AG20443 (cell line): ENCODE data around the gene TDRD10.
A peak's percentile ranks its signal among the peaks of the same experiment; 100 is the strongest.

ENCODE experiments used
- DNase-seq: peaks from one replicate; pipeline ENCODE4 v3.0.0; 2012; ENCODE audit warnings: low spot score, mixed read lengths

TDRD10 gene

DNA sequence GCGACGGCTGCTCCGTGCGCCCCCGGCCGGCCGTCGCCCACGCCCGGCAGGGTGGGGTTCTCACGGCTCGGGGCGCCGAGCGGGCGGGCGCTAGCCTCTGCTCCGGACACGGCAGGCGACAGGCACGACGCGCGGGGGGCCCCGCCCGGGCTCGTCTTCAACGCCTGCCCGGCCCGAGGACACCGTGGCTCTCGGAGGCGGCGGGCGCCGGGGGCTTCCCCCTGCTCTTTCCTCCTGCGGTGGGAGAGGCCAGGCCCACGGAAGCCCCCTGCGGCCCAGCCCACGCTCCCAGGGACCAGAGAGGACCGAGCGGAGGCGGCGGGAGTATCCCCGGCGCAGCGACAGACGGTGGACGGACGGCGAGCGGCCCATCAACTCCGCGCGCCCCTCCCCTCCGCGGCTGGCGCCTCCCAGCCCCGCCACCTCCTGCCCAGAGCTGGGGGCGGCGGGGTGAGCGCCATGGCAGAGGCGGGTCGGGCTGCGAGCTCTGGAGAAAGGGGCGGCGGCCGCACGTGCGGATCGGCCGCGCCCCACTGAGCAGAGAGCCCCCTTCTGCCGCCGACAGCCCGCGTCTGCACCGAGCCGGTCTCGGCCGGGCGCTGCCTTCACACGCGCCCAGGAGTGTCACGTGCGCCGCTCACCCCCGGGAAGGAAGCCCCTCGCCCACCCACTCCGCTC lies at the start of gene TDRD10, which contains the start of gene SHE:
TSS of gene TDRD10 (plus strand) at position 154 of the 678 bp plus-strand sequence. CDS start 4,685 bp downstream, outside the sequence.
TSS of gene SHE (minus strand) at position 347 of the 678 bp plus-strand sequence. CDS start 386 bp downstream, outside the sequence.
- peak; percentile 43 for DNase-seq

DNA sequence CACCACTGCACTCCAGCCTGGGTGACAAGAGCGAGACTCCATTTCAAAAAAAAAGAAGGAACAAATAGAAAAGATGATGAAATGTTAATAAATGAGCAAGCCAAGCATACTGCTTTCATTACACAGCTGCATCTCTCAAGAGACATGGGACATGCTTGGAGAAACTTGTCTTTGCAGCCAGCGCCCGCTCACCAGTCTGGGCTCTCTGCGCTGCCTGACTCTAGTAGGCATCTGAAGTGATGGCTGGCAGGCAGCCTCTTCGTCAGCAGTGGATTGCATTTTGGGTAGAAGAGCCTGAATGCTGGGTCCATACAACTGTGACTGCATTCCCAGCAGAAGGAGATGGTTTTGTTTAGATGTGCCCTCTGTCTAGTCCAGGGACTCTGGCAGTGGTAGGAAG lies 48.9 kb upstream of the TDRD10 start:
- peak; percentile 43 for DNase-seq

DNA sequence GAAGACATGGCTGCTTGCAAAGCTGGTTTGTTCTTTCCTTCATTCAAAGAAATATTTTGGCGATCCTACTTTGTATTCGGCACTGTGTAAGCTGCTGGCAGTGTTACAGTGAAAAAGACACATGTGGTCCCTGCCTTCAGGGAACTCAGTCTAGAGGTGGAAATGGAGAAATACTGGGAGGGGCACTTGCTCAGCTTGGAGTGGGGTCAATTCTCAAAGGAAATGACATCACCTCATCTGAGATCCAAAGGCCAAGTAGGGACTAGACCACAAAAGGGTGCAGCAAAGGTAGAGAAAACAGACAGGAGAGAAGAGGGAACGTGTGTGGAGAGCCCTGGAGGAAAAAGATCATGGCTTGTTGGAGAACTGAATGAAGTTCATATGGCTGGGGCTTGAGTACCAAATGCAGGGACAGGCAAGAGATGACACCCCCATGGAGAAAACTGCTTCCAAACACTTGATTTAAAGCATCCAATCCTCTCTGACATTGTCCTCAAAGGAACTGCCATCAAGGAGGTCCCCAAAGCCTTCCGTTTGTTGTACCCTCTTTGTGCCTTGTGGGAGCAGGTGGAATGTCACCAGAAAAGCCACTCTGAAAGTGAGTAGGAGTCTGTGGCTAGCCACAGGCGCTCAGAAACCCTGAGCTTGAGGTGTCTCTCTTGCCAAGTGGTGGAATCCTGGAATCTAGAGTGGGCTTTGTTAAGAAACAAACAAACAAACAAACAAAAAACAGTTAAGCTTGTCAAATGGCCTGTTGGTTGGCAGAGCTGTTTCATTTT lies 48.3 kb upstream of the TDRD10 start:
- DNase-seq: peak; percentile 75

DNA sequence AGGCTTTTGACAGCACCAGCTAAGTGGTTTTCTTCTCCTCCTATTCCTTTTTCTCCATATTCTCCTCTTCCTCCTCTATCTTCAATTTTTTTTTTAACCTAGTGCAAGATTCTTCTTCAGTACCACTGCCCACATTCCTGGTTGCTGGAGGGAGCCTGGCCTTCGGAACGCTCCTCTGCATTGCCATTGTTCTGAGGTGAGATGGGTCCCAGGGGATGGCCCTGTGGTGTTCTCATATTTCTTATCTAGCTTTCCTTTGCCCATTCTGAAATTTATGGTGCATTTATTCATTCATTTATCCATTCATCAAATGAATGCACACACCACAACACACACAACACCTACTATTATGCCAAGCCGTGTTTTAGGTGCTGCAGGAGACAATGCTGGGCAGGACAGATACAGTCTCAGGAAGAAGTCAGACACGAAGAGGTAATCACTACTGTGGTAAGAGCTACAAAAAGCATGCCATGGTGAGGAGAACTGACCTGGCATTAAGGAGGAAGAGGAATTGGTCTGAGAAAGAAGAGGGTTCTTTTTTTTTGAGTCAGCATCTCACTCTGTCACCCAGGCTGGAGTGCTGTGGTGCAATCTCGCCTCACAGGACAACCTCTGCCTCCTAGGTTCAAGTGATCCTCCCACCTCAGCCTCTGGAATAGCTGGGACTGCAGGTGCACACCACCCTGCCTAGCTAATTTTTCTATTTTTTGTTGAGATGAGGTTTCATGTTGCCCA lies 47.5 kb upstream of the TDRD10 start:
- no peak for DNase-seq

DNA sequence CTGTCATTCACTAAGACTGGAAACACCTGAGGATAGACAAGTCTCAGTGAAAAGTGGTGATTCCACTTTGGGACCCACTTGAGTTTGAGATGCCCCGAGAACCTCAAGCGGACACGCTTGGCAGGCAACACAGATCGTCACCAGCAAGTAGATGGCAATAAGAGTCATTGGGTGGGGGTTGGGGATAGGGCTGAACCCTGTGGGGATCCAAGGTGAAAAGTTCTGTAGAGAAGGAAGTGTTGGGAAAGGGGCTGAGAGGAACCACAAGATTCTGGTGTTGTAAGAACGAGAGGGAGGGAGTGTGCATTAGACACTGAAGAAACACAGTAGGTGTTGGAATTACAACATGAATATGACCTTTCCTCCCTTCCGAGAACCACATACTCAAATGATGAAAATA lies 45.4 kb upstream of the TDRD10 start:
- no peak for DNase-seq

- DNase-seq: no peak
Measured at GRCh38 chr1:154459080-154459479, 42.9 kb upstream of the TDRD10 start.

GRCh38 chr1:154460695-154461260 lies 41.2 kb upstream of the TDRD10 start:
- no peak for DNase-seq

DNA sequence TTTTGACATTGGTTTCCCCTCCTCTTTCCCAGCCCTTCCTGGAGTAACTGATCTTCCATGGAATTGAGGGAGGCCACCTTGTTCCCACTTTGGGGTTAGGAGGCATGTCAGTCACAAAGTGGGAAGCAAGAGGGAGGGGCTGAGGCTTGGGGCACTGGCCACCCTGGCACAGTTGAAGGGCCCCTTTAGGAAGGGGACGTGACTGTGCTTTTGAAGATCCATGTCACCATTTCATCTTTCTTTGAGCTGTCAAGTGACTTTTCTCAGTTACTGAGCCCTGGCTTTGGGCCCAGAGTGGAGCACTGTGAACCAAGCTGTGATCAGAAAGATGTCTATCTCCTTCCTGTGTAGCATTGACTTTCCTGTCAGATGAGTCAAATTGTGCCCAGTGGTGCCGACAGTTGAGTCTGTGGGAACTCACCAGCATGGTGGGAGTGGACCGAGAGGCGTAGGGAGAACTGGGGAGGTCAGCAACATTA lies 38.5 kb upstream of the TDRD10 start:
- DNase-seq: no peak

DNA sequence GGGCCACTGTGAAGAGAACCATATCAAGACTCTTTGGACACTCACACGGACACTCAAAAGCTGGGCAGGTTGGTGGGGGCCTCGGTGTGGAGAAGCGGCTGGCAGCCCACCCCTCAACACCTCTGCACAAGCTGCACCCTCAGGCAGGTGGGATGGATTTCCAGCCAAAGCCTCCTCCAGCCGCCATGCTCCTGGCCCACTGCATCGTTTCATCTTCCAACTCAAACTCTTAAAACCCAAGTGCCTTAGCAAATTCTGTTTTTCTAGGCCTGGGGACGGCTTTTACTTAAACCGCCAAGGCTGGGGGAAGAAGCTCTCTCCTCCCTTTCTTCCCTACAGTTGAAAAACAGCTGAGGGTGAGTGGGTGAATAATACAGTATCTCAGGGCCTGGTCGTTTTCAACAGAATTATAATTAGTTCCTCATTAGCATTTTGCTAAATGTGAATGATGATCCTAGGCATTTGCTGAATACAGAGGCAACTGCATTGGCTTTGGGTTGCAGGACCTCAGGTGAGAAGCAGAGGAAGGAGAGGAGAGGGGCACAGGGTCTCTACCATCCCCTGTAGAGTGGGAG lies 36.3 kb upstream of the TDRD10 start:
- no peak for DNase-seq

GRCh38 chr1:154466206-154466605 lies 35.8 kb upstream of the TDRD10 start:
- no peak for DNase-seq

- DNase-seq: peak; percentile 24
Measured at GRCh38 chr1:154466921-154467417, 35.0 kb upstream of the TDRD10 start.

DNA sequence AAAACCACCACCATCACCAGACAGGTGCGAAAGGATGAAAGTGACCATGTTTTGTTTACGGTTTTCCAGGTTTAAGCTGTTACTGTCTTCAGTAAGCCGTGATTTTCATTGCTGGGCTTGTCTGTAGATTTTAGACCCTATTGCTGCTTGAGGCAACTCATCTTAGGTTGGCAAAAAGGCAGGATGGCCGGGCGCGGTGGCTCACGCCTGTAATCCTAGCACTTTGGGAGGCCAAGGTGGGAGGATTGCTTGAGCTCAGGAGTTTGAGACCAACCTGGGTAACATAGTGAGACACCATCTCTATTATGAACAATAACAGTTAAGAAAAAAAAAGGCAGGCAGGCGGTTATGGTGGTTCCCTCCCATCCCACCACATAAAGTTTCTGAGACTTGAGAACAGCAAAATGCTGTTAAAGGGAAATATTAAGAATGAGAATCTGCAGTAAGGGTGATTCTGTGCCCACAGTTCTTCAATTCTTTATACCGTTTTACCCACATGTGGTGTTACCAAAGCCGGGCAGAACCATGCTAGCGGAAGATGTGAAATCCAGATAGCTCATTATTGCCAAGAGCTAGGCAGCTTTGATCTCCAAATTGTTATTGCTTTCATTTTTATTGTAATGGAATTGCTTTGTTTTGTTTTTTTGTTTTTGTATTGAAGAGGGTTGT lies 34.5 kb upstream of the TDRD10 start:
- DNase-seq: no peak

- no peak for DNase-seq
Measured at GRCh38 chr1:154468535-154469250, 33.3 kb upstream of the TDRD10 start.

DNA sequence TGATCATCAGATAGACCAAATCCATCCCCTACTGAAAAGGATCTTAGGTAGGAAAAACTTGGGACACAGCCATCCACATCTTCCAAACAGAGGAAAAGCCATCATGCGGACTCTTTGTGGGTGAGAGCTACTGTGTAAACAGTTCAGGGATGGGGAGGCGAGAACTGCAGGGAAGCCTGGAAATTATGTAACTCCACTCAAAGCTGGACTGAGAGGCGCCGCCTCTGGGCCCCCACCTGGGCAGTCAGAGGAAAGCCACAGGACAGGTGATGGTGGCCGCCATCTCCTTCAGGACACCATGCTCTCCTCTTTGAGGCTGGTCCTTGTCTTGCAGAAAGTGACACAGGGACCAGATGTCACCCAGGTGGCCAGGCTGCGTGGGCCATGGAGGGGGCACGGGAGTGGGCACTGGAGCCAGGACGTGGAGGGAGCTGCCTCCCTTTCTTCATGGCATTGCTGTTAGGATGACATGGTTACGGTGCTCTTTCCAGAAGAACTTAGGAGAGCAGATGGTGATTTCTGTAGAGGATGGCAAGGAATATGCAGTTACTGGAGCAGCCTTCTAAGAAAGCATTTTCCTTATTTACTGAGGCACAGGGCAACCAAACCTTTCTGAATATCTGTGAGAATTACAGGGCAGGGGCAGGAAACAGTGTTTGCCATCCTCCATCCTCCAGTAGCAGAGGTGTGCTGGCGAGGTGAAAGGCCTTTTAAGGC lies 32.0 kb upstream of the TDRD10 start:
- no peak for DNase-seq

DNA sequence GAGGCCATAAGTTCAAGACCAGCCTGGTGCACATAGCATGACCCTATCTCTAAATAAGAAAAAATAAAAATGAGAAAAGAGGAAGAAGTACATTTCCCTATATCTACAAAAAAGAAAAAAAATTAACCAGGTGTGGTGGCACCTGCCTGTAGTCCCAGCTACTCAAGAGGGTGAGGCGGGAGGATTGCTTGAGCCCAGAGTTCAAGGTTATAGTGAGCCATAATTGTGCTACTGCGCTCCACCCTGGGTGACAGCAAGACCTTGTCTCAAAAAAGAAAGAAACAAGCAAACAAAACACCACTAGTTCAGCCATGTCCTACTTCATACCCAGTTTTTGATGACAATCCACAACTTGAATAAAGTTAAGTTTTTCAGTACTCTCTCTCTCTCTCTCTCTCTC lies 30.7 kb upstream of the TDRD10 start:
- DNase-seq: no peak

- peak; percentile 76 for DNase-seq
Measured at GRCh38 chr1:154474802-154475201, 27.2 kb upstream of the TDRD10 start.

DNA sequence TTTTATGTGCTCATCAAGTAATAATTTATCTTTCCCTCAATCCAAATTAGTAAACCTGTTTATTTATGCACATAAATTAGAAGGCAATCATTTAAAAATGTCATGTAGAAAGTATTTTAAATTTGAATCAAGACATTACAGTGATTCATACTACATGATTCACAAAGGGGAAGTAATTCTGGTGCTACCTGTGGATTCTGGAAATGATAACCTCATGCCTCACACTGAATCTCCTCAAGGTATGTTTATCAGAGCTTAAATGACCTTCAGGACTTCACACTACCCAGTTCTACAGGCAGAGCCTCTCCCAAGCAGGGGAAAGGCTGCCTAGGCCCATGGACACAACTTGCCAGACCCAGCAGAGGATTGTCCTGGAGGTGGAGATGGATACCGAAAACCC lies 25.2 kb upstream of the TDRD10 start:
- no peak for DNase-seq

DNA sequence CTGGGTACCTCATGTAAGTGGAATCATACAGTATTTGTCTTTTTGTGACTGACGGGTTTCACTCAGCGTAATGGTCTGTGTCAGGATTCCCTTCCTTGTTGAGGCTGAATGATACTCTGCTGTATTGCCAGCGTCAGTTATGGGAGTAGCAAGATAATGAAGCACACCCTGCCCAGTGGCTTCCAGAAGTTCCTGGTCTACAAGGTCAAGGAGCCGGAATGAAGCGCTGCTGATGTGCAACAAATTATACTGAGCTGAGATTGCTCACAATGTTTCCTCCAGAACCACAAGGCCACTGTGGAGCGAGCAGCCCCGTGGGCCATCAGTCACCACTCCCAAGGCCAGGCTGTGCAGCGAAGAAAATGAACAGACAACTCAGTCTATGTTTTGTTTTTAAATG lies 24.0 kb upstream of the TDRD10 start:
- no peak for DNase-seq

DNA sequence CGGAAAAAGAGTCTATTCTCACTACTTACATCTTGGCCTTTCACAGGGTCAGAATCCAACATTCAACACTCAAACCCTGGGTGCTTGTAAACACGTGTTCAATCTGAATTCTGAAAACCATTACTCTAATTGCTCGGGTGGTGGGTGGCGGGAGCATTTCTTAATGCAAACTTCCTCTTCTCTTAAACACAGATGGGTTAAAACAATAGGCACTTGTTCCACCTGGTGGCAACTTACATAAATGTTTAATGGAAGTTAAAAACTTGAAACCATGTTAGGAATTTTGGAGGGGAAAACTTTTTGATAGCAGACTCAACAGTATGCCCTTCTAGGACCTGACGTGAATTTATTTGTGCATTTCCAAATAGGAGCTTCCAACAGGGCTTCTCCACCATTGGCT lies 23.4 kb upstream of the TDRD10 start:
- DNase-seq: no peak
